Measurements from ENCODE around the gene NEK7. TPM values are rescaled to one million over a fixed set of nuclear protein-coding genes. Genes with fewer than 3 reads are reported as not detected.

NEK7 gene
- total RNA-seq: 100 to 1,000 TPM; 168 to 228 TPM

GRCh38 chr1:198156745-198157240 lies at the start of gene NEK7:
Gene NEK7, plus strand, starts transcription at chr1:198156998. Its CDS starts 75,583 bp downstream, at chr1:198232581.
- TF ChIP-seq CTCF (IDR thresholded peaks at IDR 0.05): no peak
- H3K36me3 ChIP-seq: no peaks in the 10 kb centered on the region
- no peaks in the 10 kb centered on the region for H3K9me3 ChIP-seq
- peak within 1 kb of the TSS; percentile 94 to 96 for H3K4me3 ChIP-seq
- H3K4me1 ChIP-seq: peaks cover 0 to 75% of the 10 kb centered on the region in 2 donors
- no peaks in the 10 kb centered on the region for H3K27me3 ChIP-seq
- peak within 1 kb of the TSS; percentile 98 to 100 for H3K27ac ChIP-seq
- peak; percentile 83 for DNase-seq (ENCODE audit: low spot score)

- no peak overlapping the region for H3K4me3 ChIP-seq
- H3K27me3 ChIP-seq: no peaks in the 10 kb centered on the region
- no peak overlapping the region for H3K27ac ChIP-seq
- no peak for DNase-seq (ENCODE audit: low spot score)
- no peak for TF ChIP-seq CTCF (IDR thresholded peaks at IDR 0.05)
- H3K4me1 ChIP-seq: peaks cover 0 to 6% of the 10 kb centered on the region in 2 donors
- H3K36me3 ChIP-seq: no peaks in the 10 kb centered on the region
- no peaks in the 10 kb centered on the region for H3K9me3 ChIP-seq
Observed at GRCh38 chr1:198107091-198107501, 49.7 kb upstream of the NEK7 start.

GRCh38 chr1:198108636-198109370 lies 48.0 kb upstream of the NEK7 start:
- TF ChIP-seq CTCF (IDR thresholded peaks at IDR 0.05): no peak
- no peaks in the 10 kb centered on the region for H3K9me3 ChIP-seq
- DNase-seq (ENCODE audit: low spot score): no peak
- no peak overlapping the region for H3K4me3 ChIP-seq
- H3K27ac ChIP-seq: no peak overlapping the region
- no peaks in the 10 kb centered on the region for H3K36me3 ChIP-seq
- H3K4me1 ChIP-seq: no peaks in the 10 kb centered on the region
- H3K27me3 ChIP-seq: no peaks in the 10 kb centered on the region

GRCh38 chr1:198109371-198109715 lies 47.5 kb upstream of the NEK7 start:
- H3K27me3 ChIP-seq: no peaks in the 10 kb centered on the region
- no peak for DNase-seq (ENCODE audit: low spot score)
- no peak for TF ChIP-seq CTCF (IDR thresholded peaks at IDR 0.05)

GRCh38 chr1:198113342-198113750 lies 43.5 kb upstream of the NEK7 start:
- H3K27ac ChIP-seq: no peak overlapping the region
- H3K36me3 ChIP-seq: no peaks in the 10 kb centered on the region
- H3K9me3 ChIP-seq: no peaks in the 10 kb centered on the region
- H3K4me1 ChIP-seq: peaks cover 0 to 8% of the 10 kb centered on the region in 2 donors
- DNase-seq (ENCODE audit: low spot score): no peak
- H3K27me3 ChIP-seq: no peaks in the 10 kb centered on the region
- H3K4me3 ChIP-seq: no peak overlapping the region
- TF ChIP-seq CTCF (IDR thresholded peaks at IDR 0.05): no peak

More at GRCh38 chr1:198109371-198109715, 47.5 kb upstream of the NEK7 start:
- no peaks in the 10 kb centered on the region for H3K36me3 ChIP-seq
- H3K4me3 ChIP-seq: no peak overlapping the region
- no peaks in the 10 kb centered on the region for H3K4me1 ChIP-seq
- H3K27ac ChIP-seq: no peak overlapping the region
- no peaks in the 10 kb centered on the region for H3K9me3 ChIP-seq

Data from right atrium auricular region (tissue), 2 donors.